COLO668 (cell line): Measurements from ENCODE around the gene CNIH1.

ENCODE experiments used
- DNase-seq: peaks from one replicate; lab custom pipeline; 2025; ENCODE audit not compliant: unreplicated experiment; lab: John Stamatoyannopoulos, UW

Gene CNIH1

GRCh38 chr14:54440873-54441868 is at the start of gene CNIH1:
CNIH1 (minus strand) TSS chr14:54441374; CDS start chr14:54441327, 47 bp downstream.
- DNase-seq, result peak; percentile 97

DNA sequence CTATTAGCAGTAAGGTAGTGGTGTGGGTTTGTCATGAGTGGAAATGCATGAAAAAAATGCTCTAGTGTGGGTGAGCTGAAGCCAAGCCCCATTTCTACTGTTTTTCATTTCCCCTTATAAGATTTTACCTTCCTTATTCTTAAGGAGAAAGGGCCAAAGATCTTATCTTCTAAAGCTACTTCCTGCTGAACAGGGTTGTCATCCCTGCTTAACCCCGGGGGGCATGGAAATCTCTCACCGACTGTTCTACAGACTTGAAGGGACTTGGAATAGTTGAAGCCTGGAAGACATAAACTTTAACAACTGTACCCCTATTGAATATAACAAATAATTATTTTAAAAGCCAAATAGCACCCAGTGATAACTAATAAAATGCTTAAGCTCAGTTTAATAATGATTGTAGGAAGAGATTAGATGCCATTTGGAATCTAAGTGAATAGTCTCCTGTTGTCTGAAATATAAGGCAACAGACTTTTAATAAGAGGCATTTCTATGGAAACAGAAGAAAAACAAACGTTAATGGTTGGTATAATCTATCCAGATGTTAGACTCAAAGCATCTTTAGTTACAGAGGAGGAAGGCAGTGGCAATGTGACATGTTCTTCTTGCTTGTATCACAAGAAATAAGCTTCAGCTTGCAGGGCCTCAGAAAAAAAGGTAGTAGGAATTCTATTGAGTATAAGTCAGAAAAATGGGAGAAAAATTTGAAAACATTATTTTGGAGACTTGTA is 49.4 kb upstream of the CNIH1 start:
- DNase-seq, result no peak

GRCh38 chr14:54489731-54490444 is 48.7 kb upstream of the CNIH1 start:
- DNase-seq, result no peak

DNA sequence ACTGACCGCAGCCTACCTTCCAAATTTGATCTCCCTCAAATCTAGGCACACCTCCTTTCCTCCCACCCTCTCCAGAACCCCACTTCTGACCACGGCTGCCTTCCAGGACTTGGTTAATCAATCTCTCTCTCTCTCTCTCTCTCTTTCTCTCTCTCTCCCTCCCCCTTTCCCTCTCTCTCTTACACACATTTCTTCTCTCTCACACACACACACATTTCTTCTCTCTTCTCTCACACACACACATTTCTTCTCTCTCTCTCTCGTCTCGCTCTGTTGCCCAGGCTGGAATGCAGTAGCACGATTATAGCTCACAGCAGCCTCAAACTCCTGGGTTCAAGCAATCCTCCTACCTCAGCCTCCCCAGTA is 48.1 kb upstream of the CNIH1 start:
- DNase-seq, result no peak

- DNase-seq, result peak; percentile 96
These were observed 47.6 kb upstream of the CNIH1 start, which contains the start of gene GMFB for GRCh38 chr14:54488646-54489317. GMFB (minus strand) TSS chr14:54488980; CDS start chr14:54488927, 53 bp downstream.

GRCh38 chr14:54488318-54488645 is 47.1 kb upstream of the CNIH1 start:
- no peak for DNase-seq

DNA sequence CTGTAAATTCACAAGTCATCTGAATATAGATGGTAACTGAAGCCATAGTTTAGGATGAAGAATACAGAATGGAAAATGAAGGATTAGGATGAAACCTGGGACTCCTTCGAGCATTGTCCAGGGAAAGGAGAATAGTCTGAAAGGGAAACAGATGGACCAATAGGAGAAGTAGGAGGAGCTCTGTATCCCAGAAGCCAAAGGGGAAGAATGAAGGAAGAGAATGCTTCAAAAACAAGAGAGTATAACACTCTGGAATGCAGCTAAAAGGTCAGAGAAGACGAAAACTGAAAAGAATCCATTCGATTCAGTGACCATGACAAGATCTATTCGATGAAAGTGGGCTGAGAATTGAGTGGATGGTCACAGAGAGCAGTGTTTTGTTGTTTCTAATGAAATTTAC is 46.6 kb upstream of the CNIH1 start:
- no peak for DNase-seq

DNA sequence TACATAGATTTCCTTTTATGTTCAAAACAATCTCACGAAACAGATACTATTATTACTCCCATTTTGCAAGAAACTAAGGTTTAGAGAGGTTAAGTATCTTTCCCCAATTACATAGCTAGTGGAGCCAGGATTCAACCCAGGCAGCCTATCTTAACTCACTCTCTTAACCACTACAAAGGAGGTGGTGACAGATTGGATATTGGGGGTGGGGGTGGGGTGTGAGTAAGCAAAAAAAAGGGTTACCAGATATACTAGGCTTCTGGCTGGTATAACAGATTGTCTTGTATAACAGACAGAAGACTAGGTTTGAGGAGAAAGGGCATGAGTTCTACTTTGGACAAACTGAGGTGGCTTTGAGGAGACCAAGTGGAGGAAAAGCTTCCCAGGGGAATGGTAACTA is 45.5 kb upstream of the CNIH1 start:
- DNase-seq, result no peak

DNA sequence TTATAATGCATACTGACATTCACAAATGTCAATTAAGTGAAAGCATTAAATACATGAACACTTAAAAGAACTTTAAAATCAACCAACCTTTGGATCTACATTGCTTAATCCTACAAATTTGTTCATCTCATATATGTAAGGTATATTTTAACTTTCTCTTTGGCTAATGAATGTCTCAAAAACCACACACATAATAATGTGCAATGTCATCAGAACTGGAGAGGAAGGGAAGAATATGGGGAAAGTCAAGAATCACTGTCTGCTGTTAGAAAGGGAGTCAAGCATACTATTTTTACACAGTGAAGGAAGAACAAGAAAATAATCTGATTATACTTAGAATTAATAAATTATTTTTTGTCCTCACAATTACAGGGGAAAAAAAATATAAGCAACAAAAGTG is 42.7 kb upstream of the CNIH1 start:
- DNase-seq, result no peak

GRCh38 chr14:54483073-54483745 is 42.0 kb upstream of the CNIH1 start:
- no peak for DNase-seq

DNA sequence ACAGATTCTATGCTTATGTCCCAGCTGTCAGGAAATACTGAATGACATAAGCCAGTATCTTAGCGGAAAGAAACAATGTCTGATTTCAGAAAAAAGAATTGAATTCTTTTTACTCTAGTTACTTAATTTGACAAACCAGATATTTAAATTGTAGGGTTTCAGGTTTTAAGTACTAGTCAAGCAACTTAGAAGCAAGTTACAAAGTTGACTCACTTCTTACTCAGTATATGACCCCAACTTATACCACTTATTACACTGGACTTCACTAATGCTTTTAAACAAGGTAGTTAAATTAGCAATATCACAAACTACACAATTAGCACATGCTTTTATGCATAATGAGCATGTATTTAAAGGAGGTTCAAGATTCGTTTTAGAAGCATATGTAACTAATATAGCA is 40.5 kb upstream of the CNIH1 start:
- no peak for DNase-seq

DNA sequence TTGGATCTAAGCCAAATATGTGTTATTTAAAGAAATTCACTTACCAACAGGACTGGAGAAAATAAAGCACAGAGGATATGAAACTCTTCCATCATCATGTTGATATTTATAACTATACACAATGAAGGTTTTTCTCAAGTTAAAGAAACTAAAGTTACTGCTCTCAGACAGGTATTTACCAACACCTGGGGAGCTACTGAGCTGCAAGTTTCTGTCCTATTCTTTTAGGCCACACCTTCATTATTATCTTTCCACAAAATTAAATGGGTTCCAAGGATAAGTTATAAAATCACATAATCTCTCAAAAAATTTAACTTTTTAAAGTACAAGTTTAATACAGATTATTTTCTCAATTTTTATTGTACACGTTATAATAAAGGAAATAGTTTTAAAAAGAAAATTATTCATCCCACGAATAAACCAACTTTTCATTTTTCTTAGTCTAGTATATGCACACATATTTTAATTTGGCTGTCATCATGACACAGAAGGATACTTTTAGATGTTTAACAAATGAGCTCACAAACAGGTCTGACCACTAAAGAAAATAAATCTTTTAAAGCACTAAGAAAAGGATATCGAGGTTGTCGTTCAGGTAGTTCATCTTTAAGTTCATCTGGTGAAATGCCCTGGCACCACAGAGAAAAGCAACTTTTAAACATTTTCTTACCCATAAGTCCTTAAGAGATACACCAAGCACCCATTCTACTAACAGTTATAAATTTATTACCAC is 39.8 kb upstream of the CNIH1 start:
- no peak for DNase-seq

DNA sequence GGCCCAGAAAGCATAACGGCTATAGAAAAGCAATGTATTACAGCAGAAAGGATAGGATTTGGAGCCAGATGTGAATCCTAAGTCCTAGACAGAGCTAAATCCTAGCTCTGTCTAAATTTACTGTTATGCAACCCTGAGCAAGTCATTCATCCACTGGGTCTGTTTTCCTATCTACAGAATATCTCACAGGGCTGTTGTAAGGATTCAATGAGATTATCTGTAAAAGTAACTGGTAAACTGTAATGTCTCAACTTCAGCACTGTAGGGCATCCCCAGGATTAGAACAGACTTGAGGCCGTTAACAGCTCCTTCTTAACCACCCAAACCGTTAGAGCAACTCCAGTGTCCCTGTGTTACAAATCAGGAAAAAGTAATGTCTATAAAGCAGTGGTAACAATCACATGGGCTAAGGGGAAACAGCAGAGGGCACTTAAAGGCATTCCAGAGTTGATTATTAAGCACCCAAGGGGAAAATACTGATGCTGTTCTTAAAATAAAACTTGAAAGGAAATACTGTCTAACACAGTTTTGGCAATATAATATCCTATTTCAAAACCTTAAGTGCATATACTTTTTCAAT is 37.6 kb upstream of the CNIH1 start:
- no peak for DNase-seq

GRCh38 chr14:54475911-54476310 is 34.7 kb upstream of the CNIH1 start:
- DNase-seq, result no peak

DNA sequence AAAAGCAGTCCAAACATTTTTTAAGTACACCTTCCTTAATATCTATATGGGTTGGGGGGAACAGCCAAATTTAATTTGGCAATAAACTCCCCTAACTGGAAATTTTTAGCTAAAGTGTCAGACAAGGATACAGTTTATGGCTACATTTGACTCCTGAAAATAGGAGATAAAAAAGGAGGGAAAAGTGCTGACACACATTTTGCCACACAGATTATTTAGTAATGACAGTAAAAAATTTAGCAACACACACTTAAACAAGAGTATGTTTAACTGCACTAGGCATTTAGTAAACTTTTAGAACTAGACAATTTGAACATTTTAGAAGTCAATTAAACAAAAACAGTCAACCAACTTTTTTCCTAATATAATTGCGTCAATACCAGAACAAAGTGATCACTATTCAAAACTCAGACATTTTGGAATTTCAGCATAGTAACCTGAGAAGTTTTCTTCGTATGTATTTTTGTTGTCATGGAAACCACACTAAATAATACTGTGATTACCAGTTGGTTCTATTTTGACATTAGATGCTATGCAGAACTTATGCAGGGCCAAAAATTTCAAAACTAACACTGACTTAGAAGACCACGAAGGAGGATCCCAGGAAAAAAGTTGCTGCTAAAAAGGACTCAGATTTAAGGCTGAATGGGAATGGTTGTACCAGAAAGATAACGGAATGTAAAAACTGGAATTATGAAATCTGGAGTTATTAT is 34.2 kb upstream of the CNIH1 start:
- no peak for DNase-seq

DNA sequence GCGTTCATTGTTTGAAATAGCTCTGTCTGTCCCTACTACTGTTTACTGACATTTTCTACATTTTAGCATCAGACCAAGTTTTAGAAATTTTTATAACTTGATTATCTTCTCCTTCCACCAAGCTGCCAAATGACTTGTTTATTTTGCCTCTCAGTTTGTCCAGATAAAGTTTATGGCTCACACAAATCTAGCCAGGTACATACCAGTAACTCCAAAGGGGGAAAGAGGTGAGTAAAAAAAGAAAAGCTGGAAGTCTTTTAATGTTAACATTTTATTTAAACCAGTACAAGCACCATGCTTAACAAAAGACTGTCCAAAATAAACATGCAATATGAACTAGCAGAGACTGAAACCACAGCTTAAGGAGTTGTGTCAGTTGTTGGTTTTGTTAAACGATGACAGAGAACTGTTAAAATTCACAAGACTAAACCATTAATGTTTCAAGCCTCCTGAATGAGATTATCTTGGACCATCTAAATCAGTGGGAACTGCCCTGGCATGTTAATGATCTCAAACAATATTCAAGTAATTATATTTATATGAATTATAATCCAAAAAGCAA is 33.1 kb upstream of the CNIH1 start:
- DNase-seq, result no peak

DNA sequence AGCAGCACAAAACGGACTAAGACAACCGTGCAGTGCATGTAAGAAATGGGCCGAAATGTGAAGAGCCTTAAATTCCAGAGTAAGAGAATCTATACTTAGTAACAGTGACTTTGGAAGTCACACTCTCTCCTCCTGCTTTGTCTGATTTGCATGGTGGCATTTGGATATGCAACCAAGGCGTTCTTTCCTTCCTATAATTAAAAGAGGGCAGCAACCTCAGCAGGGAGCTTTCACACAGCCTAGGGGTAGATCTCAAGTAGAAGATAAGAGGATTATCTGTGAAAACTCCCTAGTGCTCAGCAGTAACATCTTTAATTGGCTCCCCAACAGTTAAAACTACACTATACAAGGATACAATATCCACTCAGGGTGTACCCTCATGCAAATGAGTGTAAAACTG is 31.1 kb upstream of the CNIH1 start:
- no peak for DNase-seq

GRCh38 chr14:54471641-54472040 is 30.5 kb upstream of the CNIH1 start:
- no peak for DNase-seq
